H54 (cell line): ENCODE data around the gene PRR35.
A peak's percentile ranks its signal among the peaks of the same experiment; 100 is the strongest.

ENCODE experiments used
- DNase-seq: peaks from one replicate; pipeline ENCODE4 v3.0.0; 2011; ENCODE audit warnings: low spot score, mixed read lengths; ENCODE audit not compliant: insufficient read length
- FAIRE-seq: peaks from 3 replicates; lab custom pipeline; 2011; peaks lifted over from hg19 to GRCh38; lab: Jason Lieb, UNC
- POLR2A ChIP-seq: IDR thresholded peaks from 2 replicates; pipeline ENCODE4 v1.6.1; 2011; ENCODE audit warnings: low read depth, mild to moderate bottlenecking, low read length

Gene PRR35

DNA sequence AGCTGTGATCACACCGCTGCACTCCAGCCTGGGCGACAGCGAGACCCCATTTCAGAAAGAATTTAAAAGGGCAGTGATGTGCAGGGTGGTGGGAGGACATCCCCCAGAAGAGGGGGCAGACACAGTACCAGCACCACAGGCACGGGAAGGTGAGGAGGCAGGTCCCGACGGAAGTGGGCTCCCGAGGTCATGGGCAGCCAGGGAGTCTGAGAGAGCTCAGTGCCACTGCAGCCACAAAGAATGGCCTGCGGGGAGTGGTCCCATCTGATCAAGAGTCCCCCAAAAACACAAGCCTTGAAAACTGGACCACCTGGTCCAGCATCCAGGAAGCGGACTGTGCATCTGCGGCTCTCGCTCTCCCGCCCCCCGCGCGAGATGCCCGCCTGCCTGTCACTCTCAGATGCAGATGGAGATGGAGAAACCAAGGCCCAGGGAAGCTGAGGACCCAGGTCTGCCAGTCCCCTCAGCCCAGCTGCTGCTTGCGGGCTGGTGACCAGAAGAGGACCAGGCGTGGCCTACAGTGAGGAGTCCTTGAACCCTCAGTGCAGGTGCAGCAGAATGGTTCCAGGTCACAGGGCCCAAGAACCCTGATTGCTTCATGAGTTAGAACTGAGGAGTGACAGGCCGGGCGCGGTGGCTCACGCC is 37.0 kb upstream of the PRR35 start:
- FAIRE-seq (no peak), DNase-seq (no peak)
- TF ChIP-seq POLR2A: no peak

DNA sequence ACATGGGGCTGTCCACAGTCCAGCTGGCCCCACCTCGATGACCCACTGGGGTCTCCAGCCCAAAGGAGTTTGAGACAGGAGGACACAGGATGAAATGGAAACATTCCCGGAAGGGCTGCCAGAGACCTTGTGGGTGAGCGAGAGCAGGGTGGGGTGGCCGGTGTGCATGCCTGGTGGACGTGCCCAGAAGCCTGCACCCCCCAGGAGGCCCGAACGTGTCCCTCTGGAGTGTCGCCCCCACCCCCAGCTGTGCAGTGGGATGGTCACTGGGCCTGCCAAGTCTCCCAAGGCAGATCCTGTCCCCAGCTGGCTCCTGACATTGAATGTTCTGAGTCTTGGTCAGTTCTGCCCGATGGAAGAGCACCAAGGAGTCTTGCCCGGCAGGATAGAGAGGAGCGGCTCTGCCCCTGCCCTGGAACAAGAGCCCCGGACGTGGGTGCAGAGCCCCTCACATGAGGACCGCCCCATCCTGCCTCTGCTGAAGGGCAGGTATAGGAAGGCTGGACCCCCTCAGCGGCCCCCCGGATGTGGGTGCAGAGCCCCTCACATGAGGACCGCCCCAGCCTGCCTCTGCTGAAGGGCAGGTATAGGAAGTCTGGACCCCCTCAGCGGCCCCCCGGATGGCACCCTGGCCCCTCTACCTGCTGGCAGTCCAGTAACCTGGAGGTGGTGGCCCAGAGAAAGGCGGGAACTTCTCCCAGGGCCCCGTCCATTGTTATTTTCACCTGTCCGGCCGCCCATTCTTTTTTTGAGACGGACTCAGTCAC is 35.7 kb upstream of the PRR35 start:
- DNase-seq: no peak
- no peak for FAIRE-seq
- 0 out of 2 replicates have a peak, but pooled peaks have one; percentile 7 for TF ChIP-seq POLR2A

DNA sequence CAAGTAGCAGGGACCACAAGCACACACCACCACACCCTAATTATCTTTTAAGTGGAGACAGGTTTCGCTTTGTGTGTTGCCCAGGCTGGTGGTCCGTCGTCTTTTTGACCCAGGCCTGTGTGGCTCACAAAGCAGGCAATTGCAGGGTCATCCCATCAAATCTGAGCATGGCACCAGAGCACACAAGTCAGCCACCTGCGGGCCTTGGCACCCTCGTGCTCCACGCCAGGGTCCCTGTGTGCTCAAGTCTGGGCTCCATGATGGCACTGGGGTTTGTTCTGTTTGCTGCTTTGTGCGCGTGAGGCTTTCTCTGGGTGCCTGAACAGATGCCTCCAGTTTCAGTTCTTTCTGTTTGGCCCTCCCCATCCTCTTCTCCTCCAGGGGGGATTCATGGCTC is 35.1 kb upstream of the PRR35 start:
- DNase-seq: no peak
- FAIRE-seq: no peak
- TF ChIP-seq POLR2A: no peak

DNA sequence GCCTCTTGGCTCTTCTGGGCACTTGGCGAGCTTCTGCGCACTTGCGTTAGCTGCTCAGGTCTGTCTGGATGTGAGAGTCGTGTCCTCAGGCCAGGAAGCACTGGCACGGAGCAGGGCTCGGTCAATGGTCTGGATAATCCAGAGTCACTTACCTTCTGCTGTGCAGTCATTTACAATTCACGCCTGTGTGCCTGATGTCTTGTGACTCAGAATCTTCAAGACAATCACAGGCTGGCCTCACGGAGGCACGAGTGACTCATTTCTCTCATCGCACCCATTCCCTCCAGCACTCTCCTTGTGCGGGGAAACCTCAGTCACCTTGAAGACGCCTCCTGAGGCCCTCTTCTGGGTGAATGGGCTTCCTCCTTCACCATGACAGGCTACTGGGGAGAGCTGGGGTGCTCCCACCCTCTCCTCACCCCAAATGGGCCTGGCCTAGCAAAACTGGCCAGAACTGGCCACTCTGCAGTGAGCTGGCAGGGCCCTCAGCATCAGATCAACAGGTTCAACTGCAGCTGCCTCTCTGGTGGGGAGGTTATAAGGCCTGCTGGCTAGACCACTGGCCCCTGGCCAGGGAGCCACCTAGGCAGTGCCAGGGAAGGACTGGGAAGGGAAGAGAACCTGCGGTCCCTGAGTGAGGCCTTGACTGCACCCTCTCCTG is 34.5 kb upstream of the PRR35 start:
- no peak for TF ChIP-seq POLR2A
- FAIRE-seq (peak; percentile 85), DNase-seq (peak; percentile 91)

DNA sequence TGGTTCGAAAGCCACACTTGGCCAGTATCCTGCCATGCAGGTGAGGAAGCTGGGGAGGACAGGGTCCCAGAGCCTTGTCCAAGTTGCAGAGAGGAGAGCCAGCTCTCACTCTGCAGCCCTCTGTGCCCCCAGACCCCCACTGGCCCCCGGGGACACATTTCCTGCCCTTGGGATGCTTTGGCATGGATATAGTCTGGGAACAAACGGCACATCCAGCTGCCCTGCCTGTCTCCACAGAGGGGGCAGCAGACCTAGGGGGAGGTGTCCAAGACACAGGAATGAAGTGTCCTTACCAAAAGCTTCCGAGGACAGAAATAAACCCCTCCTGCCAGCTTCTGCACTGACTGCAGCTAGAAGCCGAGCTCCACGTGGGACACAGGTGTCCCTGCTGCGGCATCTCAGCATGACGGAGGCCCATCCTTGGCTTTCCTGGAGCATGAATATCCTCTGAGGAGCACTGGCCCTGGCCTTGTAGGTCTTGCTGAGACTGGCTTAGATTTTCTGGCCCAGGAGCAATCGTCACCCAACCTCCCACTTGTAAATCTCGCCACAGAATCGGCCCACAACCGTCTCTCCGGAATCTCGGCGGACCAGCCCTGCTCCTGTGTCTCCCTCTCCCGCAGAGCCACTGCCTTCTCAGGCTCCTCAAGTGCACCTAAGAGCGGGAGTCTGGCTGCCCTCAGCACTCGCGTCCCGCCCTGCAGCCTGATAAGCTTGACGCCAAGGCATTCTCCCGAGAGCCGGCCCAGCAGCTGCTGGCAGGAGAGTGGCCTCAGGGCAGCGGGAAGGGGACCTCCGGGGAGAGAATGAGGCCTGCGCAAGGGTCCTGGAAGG is 33.8 kb upstream of the PRR35 start:
- DNase-seq (no peak), FAIRE-seq (no peak)
- no peak for TF ChIP-seq POLR2A

DNA sequence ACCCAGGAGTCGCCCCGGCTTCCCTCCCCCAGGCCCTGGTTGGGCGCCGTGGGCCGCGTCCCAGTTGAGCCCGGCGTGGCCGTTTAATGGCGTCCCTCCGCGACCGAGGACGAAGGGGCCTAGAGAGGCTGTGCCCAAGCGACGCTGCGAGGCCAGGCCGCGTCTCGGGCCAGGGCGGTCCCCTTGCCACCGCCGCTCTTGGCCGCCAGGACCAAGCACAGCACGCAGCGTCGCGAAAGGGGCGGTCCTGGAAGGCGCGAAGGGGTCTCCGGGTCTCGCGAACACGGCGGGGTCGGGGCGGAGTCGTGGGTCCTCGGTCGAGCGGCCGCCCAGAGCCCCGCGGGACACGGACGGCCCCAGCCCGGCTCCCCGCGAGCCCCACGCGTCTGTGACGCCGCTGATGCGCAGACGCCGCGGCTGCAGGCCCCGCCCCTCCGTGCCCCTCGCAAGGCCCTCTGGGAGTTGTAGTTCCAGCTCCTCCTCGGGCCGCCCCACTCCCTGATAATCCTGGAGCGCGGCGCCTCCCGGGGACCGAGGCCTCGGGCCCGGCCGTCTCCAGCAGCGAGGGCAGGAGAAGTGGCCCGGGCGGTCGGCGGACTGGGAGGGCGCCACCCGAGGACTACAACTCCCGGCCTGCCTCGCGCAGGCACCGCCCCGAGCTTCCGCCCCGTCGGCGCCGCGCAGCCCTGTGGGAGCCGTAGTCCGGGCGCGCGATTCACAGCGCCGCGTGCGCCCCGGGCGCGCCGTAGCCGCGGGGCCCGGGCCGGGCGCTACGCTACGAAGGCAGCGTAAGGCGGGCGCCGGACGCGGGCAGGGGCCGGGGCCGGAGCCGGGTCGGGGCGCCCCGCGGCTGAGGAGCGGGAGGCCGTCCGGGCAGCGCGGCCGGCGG is 32.9 kb upstream of the PRR35 start, which contains the start of gene CAPN15:
TSS of gene CAPN15 (plus strand) at position 698 of the 889 bp plus-strand sequence. CDS start 19,127 bp downstream, outside the sequence.
- DNase-seq (peak; percentile 67), FAIRE-seq (no peak)
- TF ChIP-seq POLR2A: peak; percentile 66

DNA sequence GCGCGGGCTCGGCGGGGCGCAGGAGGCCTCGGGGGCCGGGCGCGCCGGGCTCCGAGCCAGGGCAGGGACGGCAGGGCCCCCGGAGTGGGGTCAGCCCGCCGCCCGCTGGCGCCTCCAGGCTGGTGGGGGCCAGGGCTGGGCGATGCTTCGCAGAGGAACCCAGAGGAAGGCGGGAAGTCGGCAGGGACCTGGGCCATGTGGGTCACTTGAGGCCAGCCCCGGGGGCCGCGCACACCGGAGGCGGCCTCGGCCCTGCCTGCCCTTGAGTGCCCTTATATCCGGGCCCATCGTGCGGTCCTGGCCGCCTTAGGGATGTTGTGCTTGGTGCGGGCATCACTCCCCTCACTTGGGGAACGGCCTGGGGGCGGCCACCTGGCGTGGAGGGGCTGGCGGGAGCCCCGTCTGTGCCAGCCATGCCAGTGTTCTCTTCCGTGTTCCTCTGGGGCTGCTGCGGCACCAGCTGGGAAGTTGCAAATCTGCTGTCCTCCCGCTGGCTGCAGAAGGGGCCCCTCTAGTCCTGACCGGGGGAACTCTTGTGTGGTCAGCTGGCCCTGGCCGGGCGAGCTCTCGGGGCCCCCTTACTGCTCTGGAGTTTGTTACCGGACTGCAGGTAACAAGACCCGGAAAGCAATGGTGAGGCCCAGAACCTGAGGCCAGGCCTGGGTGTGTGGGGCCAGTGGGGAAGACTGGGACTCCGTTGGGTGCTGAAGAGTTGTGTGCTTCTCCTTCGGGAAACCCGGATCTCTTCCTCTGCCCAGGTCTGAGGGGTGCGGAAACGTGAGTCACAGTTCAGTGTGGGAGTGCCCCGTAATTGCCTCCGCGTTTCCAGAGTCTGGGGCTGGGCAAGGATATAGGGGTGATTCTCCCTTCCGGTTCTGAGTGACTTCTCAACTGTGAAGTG is 31.8 kb upstream of the PRR35 start:
- peak; percentile 54 for TF ChIP-seq POLR2A
- peak; percentile 80 for DNase-seq
- FAIRE-seq: no peak

DNA sequence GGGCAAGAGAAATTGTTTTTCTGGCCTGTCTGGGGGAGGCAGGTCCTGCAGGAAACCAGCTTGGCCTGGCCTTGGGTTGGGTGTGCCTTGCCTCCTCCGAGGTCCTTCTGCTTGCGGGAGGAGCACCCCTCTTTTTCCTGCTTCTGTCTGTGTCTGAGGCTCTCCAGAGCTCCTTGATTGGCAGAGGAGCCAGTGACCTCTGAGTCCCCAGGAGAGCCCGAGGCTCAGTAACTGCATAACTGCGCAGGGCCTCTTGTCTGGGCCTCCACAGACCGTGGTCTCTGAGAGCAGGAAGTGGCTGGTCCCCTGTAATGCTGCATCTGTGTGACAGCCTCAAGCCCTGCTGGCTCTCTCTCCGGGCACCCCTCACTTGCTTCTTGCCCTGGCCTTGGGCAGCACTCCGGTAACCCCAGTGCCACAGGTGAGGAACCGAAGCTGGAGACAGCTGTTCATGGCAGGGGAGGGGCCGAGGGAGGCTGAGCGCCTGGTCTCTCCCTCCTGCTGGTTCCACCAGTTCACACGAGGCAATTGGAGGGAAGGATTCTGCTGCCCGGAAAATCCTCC is 31.1 kb upstream of the PRR35 start:
- FAIRE-seq (no peak), DNase-seq (no peak)
- TF ChIP-seq POLR2A: no peak; the same call in 1 of the 2 replicates

DNA sequence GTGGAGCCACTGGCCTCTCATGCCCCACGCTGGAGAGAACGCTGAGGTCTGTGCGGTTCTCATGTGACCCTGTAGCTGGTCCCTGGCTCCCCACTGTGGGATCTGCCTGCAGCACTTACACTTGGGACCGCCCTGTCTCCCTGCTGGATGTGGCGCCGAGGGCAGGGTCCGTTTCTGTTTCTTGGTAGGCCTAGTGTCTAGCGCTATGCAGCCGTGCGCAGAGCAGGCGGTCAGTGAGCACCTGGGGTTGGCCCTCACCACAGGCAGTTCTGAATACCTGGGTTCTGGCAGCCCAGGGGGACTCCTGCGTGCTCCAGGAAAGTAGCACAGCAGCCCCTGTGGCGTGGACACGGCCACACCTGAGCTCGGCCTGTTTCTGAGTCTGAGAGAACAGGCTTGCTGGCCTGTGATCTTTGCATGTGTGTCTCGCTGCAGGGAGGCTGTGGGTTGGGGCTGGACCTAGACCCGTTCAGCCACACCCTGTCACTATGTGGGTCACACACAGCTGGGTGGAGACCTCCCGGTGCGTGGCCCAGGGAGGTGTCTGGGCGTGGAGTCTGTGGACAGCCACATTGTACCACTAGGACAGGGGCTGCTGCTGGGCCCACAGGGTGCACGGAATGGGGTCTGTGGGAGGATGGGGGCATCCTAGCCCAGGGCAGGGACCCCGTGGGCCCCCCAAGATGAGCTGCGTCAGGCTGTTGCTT is 29.9 kb upstream of the PRR35 start:
- FAIRE-seq (no peak), DNase-seq (no peak)
- TF ChIP-seq POLR2A: no peak

DNA sequence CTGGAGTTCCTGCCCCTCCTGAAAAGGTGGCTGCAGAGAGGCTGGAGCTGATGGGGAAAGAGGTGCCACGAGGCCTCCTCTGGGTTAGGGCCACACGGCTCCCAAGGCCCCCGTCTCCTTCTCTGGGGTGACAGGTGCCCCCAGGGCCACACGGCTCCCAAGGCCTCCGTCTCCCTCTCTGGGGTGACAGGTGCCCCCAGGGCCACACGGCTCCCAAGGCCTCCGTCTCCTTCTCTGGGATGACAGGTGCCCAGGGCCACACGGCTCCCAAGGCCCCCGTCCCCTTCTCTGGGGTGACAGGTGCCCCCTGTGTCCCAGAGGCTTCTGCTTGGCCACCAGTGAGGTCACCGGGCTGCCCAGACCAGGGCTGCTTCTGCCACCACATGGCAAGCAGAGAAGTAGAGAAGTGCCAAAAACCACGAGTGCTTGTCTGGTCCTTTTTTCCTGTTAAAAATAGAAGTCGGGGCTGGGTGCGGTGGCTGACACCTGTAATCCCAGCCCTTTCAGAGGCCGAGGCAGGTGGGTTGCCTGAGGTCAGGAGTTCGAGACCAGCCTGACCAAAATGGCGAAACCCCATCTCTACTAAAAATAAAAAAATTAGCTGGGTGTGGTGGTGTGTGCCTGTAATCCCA is 28.6 kb upstream of the PRR35 start:
- no peak for TF ChIP-seq POLR2A
- DNase-seq: no peak
- no peak for FAIRE-seq
